GM12865 (cell line): ENCODE results near the gene USP17L17.
"Not testable (repeated sequence)": the region's sequence is repeated elsewhere in the genome, so short reads cannot be mapped to it uniquely, and the experiment has no call there.

Experiments used
- DNase-seq: peaks from one replicate; pipeline ENCODE4 v3.0.0; 2010; ENCODE audit warnings: low read depth
- H3K4me3 ChIP-seq: 2 replicates; pipeline ENCODE4 v1.5.1; 2011; ENCODE audit warnings: mild to moderate bottlenecking, low read depth, low read length, control low read depth

The USP17L17 gene

GRCh38 chr4:9243579-9243978, at the start of gene USP17L17:
TSS of gene USP17L17 (plus strand) at chr4:9243879. CDS start at chr4:9243879, 0 bp downstream.
- H3K4me3 ChIP-seq, DNase-seq: not testable (repeated sequence)

GRCh38 chr4:9210357-9210756, 33.3 kb upstream of the USP17L17 start, which contains the start of gene USP17L10:
TSS of gene USP17L10 (plus strand) at chr4:9210657. CDS start at chr4:9210657, 0 bp downstream.
- DNase-seq, H3K4me3 ChIP-seq: not testable (repeated sequence)

GRCh38 chr4:9214701-9215100, 29.0 kb upstream of the USP17L17 start:
- H3K4me3 ChIP-seq, DNase-seq: not testable (repeated sequence)

- not testable (repeated sequence) for H3K4me3 ChIP-seq, DNase-seq
These were observed 28.6 kb upstream of the USP17L17 start, which contains the start of gene USP17L11 for GRCh38 chr4:9215105-9215504. TSS of gene USP17L11 (plus strand) at chr4:9215405. CDS start at chr4:9215405, 0 bp downstream.

GRCh38 chr4:9219852-9220251, 23.8 kb upstream of the USP17L17 start, which contains the start of gene USP17L12:
TSS of gene USP17L12 (plus strand) at chr4:9220152. CDS start at chr4:9220152, 0 bp downstream.
- not testable (repeated sequence) for DNase-seq, H3K4me3 ChIP-seq

GRCh38 chr4:9224596-9224995, 19.1 kb upstream of the USP17L17 start, which contains the start of gene USP17L13:
TSS of gene USP17L13 (plus strand) at chr4:9224896. CDS start at chr4:9224896, 0 bp downstream.
- not testable (repeated sequence) for H3K4me3 ChIP-seq, DNase-seq

- not testable (repeated sequence) for H3K4me3 ChIP-seq, DNase-seq
These were observed 13.4 kb upstream of the USP17L17 start for GRCh38 chr4:9230249-9230648.

GRCh38 chr4:9234085-9234484, 9.6 kb upstream of the USP17L17 start, which contains the start of gene USP17L15:
TSS of gene USP17L15 (plus strand) at chr4:9234385. CDS start at chr4:9234385, 0 bp downstream.
- DNase-seq, H3K4me3 ChIP-seq: not testable (repeated sequence)

GRCh38 chr4:9238461-9238860, 5.2 kb upstream of the USP17L17 start:
- H3K4me3 ChIP-seq, result not testable (repeated sequence)
- peak; percentile 0 for DNase-seq

GRCh38 chr4:9247953-9248680, 4.4 kb downstream of the USP17L17 start, which contains the start of gene USP17L18:
TSS of gene USP17L18 (plus strand) at chr4:9248630. CDS start at chr4:9248630, 0 bp downstream.
- H3K4me3 ChIP-seq, result not testable (repeated sequence)
- DNase-seq, result peak; percentile 0

GRCh38 chr4:9253078-9253477, 9.4 kb downstream of the USP17L17 start, which contains the start of gene USP17L19:
TSS of gene USP17L19 (plus strand) at chr4:9253378. CDS start at chr4:9253378, 0 bp downstream.
- not testable (repeated sequence) for H3K4me3 ChIP-seq, DNase-seq

GRCh38 chr4:9257824-9258223, 14.1 kb downstream of the USP17L17 start, which contains the start of gene USP17L20:
TSS of gene USP17L20 (plus strand) at chr4:9258124. CDS start at chr4:9258124, 0 bp downstream.
- DNase-seq, H3K4me3 ChIP-seq: not testable (repeated sequence)

- not testable (repeated sequence) for DNase-seq
These were observed 18.9 kb downstream of the USP17L17 start, which contains the start of gene USP17L21 for GRCh38 chr4:9262572-9262971. TSS of gene USP17L21 (plus strand) at chr4:9262872. CDS start at chr4:9262872, 0 bp downstream.

GRCh38 chr4:9267319-9267718, 23.6 kb downstream of the USP17L17 start, which contains the start of gene USP17L22:
TSS of gene USP17L22 (plus strand) at chr4:9267619. CDS start at chr4:9267619, 0 bp downstream.
- not testable (repeated sequence) for H3K4me3 ChIP-seq, DNase-seq

More at GRCh38 chr4:9262572-9262971, 18.9 kb downstream of the USP17L17 start, which contains the start of gene USP17L21:
- H3K4me3 ChIP-seq, result not testable (repeated sequence)

GRCh38 chr4:9271719-9272118, 28.0 kb downstream of the USP17L17 start:
- H3K4me3 ChIP-seq, DNase-seq: not testable (repeated sequence)
